NCI-H748 (cell line): ENCODE data around the gene SPATC1L.

Experiments
- DNase-seq: peaks from one replicate; lab custom pipeline; 2025; ENCODE audit not compliant: unreplicated experiment; lab: John Stamatoyannopoulos, UW

Gene SPATC1L

DNA sequence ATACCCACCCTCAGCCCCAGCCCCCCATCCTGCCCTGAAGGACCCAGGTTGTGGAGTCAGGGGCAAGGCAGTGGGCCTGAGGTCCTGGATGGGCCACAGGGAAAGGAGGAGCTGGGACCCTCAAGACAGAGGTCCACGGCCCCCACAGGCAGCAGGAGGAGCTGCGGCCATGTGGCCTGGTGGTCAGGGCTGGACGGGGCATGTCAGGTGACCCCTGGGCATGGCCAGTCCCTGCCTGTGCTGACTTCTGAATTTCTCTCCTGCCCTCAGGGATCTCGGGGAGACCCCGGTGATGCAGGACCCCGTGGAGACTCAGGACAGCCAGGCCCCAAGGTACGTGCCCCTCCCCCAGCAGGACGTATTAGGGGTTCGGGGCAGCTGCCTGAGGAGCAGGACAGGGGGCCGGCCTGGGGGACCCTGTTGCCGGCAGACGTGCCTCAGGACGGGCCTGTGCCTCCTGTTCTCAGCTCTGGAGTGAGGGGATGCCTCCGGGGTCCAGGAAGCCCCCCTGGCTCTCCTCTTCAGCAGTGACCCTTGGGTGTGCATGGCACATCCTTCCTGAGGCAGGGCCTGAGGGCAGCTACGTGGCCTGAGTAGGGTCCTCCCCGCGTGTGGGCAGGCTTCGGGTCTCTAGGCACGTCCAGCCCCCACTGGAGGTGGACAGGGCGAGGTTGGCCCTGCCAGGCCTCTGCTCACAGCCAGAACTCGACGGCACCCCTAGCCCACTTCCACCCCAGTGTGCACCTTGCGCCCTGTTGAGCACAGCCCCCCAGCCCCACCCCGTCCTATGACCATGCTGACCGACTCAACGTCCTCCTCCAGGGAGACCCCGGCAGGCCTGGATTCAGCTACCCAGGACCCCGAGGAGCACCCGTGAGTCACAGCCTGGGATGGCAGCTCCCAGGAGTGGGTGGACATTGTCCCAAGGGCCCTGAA is 62.7 kb downstream of the SPATC1L start:
- DNase-seq = no peak

GRCh38 chr21:46120301-46121285 is 63.7 kb downstream of the SPATC1L start:
- DNase-seq = no peak

DNA sequence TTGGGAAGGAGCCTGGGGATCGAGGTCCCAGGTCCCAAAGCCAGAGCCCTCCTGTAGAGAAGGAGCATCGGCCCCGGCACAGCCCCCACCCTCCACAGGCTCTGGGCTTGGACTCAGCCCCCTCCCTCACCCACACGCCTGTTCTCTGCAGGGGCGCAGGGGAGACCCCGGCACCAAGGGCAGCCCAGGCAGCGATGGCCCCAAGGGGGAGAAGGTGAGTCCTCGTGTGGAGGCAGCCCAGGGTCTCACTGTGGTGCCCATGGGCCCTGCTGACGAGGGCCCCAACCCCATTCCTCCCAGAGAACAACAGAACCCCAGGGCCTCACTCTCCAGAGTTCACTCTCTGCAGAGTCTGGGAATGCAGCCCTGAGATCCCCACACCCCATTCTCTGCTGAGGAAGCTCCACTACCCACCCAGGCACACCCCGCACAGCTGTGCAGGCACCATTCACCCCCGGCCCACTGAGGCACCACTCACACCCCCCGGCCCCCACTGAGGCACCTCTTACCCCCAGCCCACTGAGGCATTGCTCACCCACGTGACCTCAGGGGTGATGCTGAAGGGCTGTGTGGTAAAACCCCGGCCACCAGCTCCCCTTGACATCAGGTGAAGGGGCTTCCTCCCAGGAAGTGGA is 64.5 kb downstream of the SPATC1L start:
- DNase-seq = no peak

GRCh38 chr21:46119144-46119636 is 65.1 kb downstream of the SPATC1L start:
- DNase-seq = no peak

DNA sequence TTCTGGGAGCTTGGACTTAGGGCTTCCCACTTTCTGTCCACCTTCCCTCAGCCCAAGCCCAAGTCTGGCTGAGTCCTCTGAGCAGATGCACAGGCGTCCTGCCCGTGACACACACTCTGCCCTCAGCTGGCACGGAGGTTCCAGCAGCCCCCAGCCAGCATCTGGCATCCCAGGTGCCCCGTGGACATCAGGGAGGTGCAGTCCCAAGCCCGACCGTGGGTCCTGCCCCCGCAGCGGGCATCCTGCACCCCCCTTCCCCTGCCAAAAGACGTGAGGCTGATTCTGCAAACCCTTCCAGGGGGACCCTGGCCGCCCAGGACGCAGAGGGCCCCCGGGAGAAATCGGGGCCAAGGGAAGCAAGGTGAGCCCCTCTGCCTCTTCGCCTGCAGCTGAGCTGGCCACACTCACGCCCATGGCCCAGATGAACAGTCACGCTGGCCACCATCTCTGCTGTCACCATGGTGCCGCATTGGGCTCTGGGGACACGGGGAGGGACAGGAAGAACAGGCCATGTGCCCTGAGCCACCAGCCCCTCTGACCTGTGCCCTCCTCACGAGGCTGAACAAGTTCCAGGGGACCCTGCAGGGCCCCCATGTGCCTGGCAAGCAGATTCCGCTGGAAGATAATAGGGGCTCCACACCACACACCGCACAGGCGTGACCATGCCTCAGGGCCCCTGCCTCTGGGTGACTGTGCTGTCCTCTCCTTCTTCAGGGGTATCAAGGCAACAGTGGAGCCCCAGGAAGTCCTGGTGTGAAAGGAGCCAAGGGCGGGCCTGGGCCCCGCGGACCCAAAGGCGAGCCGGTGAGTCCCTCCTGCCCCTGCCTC is 65.7 kb downstream of the SPATC1L start:
- DNase-seq = no peak

- DNase-seq = no peak
These were observed 66.5 kb downstream of the SPATC1L start for GRCh38 chr21:46117586-46118315.

DNA sequence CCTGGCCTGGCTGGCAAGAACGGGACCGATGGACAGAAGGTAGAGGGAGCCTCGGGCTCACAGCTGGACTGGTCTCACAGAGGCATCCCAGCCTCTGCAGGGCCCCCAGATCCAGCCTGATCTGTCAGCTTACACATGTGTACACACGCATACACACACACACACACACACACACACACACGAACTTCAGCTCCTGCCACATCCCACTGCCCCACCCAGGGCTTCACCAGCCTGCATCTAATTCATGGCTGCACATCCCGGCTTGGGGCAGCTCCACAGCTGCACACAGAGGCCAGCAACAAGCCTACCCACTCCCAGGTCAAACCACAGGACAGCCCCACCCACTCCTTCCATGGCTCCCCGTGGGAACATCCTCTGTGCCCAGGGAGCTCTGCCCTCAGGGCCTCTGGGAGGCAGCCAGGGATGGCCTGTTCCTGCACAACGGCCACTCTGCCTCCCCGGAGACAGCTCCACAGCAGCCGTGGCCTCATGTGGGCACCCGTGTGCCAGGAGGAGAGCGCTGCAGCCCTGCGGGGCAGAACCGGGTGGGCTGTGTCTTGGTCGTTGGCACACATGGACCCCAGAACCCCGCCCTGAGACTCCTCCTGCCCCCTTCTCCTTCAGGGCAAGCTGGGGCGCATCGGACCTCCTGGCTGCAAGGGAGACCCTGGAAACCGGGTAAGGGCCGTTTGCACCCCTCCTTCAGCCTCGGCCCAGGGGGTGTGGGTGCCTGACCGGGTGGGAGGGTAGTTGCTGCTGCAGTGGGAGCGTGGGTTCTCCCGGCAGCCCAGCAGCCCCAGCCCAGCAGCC is 67.3 kb downstream of the SPATC1L start:
- DNase-seq = no peak

- no peak for DNase-seq
These were observed 68.0 kb downstream of the SPATC1L start for GRCh38 chr21:46116189-46116775.

DNA sequence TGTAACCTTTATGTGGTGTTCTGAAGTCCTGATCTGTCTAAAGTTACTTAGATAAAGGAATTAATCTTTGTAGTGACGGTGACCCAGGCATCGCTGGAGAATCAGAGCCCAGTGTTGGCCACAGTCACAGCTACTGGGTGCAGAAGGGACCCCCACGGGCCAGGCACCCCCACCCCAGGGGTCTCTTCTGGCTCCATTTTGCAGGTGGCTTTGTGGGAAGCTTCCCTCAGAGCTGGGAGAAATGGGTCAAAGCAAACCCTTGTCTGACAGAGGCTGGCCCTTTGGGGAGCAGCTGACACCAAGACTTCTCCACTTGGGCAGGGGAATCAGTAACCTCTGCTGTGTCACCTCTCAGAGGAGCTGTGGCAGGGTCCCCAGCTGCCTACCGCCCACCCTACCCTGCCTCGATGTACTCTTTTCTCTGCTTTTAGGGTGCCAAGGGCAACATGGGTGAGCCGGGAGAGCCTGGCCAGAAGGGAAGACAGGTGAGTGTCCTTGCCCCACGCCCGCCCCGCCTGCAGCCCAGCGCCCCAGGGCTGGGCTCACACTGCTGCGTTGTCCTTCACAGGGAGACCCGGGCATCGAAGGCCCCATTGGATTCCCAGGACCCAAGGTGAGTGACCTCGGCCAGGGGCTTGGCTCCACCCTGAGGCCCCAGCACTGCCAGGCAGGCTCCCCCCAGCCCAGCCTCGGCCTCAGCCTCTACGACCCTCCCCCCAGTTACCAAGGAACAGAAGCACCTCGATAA is 68.6 kb downstream of the SPATC1L start:
- DNase-seq = no peak

GRCh38 chr21:46114963-46115362 is 69.3 kb downstream of the SPATC1L start:
- DNase-seq = no peak

- no peak for DNase-seq
These were observed 70.6 kb downstream of the SPATC1L start for GRCh38 chr21:46113497-46114176.

DNA sequence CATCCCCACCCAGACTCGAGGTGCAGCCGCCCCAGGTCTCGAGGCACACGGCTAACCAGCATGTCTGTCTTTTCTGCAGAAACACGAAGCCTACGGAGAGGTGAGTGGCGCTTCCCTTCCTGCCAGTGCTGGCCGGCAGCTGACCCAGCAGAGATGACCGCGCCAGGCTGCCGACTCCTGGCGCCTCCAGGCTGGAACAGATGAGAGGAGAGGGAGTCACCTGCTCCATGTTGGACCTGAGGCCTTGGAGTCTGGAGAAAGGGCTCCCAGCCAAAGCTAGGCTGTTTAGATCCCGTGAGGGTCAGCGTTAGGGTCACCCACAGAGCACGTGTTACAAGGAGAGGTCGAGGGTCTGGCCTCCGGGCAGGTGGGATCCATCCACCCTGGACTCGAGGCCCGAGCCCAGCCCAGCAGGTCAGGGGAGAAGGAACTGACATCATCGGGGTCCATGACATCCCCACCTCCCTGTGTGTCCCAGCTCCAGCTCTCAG is 71.5 kb downstream of the SPATC1L start:
- no peak for DNase-seq

- DNase-seq = no peak
These were observed 72.2 kb downstream of the SPATC1L start for GRCh38 chr21:46111857-46112724.

DNA sequence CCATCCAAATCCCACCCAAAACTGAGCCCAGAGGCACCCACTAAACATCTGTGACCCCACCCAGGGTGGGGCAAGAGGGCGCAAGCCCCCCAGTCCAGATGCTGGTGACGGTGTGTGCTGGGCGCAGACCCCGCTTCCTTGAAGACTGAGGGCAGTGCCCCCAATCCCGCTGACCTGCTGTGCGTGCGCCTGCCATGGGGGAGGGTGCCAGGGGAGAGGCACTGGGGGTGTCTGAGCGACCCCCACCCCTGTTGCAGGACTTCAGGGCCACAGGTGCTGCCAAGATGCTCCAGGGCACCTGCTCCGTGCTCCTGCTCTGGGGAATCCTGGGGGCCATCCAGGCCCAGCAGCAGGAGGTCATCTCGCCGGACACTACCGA is 73.1 kb downstream of the SPATC1L start:
- DNase-seq = no peak
